Ishikawa (cell line): ENCODE results near the gene MTARC1.

Experiments used
- CEBPB ChIP-seq: IDR thresholded peaks from 2 replicates; pipeline ENCODE4 v1.6.1; 2012
- NFIC ChIP-seq: IDR thresholded peaks from 2 replicates; pipeline ENCODE4 v1.6.1; 2012
- RAD21 ChIP-seq: IDR thresholded peaks from 2 replicates; pipeline ENCODE4 v1.6.1; 2012; ENCODE audit warnings: low read depth
- REST ChIP-seq: IDR thresholded peaks from 2 replicates; pipeline ENCODE4 v1.6.1; 2012; ENCODE audit warnings: low read depth, mild to moderate bottlenecking
- TCF12 ChIP-seq: IDR thresholded peaks from 2 replicates; pipeline ENCODE4 v1.6.1; 2012; ENCODE audit warnings: low read depth
- YY1 ChIP-seq: IDR thresholded peaks from 2 replicates; pipeline ENCODE4 v1.6.1; 2012; ENCODE audit warnings: low read depth

DNA sequence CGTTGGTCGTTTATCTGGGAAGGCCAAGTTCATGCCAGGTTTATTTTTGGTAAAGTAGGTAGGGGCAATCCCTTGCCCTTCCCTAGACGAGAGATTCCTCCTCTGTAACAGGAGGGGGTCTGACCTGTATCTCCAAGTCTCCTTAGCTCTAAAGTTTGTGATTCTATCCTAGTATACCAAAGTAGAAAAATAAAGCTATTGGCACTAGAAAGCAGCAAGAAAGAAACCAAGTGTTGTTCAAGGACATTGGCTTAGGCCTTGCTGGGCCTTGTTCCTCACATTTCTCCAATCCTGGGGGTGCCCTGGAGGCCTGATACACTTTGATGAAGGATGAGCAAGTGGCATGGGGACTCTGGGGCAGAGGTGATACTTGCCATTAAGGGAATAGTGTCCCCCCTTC is 37.8 kb upstream of the MTARC1 start:
- TF ChIP-seq REST, result no peak
- no peak for TF ChIP-seq NFIC
- TF ChIP-seq TCF12, result no peak
- TF ChIP-seq YY1, result no peak
- no peak for TF ChIP-seq RAD21
- TF ChIP-seq CEBPB, result no peak
